ENCODE measurements around the gene ATP10A.
"Not testable (repeated sequence)": the region's sequence is repeated elsewhere in the genome, so short reads cannot be mapped to it uniquely, and the experiment has no call there.

Gene ATP10A

GRCh38 chr15:25770618-25771337 is 92.3 kb downstream of the ATP10A start:
- DNase-seq (ENCODE audit: low read depth) = no peak

GRCh38 chr15:25770031-25770430 is 93.1 kb downstream of the ATP10A start:
- no peak for DNase-seq (ENCODE audit: low read depth)

GRCh38 chr15:25768271-25768670 is 94.9 kb downstream of the ATP10A start:
- DNase-seq (ENCODE audit: low read depth) = no peak

GRCh38 chr15:25767356-25768151 is 95.6 kb downstream of the ATP10A start:
- no peak for DNase-seq (ENCODE audit: low read depth)

- DNase-seq (ENCODE audit: low read depth) = no peak
Measured at GRCh38 chr15:25766417-25766816, 96.7 kb downstream of the ATP10A start.

GRCh38 chr15:25764980-25765735 is 98.0 kb downstream of the ATP10A start:
- no peak for DNase-seq (ENCODE audit: low read depth)

GRCh38 chr15:25763954-25764353 is 99.2 kb downstream of the ATP10A start:
- no peak for DNase-seq (ENCODE audit: low read depth)

- DNase-seq (ENCODE audit: low read depth) = no peak
Measured at GRCh38 chr15:25763331-25763751, 99.8 kb downstream of the ATP10A start.

- DNase-seq (ENCODE audit: low read depth) = no peak
Measured at GRCh38 chr15:25761971-25762662, 101.0 kb downstream of the ATP10A start.

- no peak for DNase-seq (ENCODE audit: low read depth)
Measured at GRCh38 chr15:25759421-25759820, 103.7 kb downstream of the ATP10A start.

- not testable (repeated sequence) for DNase-seq (ENCODE audit: low read depth)
Measured at GRCh38 chr15:25758612-25759011, 104.5 kb downstream of the ATP10A start.

- DNase-seq (ENCODE audit: low read depth) = no peak
Measured at GRCh38 chr15:25743548-25744275, 119.4 kb downstream of the ATP10A start.

- DNase-seq (ENCODE audit: low read depth) = no peak
Measured at GRCh38 chr15:25742776-25743547, 120.2 kb downstream of the ATP10A start.

GRCh38 chr15:25742041-25742730 is 120.9 kb downstream of the ATP10A start:
- DNase-seq (ENCODE audit: low read depth) = no peak

- no peak for DNase-seq (ENCODE audit: low read depth)
Measured at GRCh38 chr15:25741256-25741580, 121.9 kb downstream of the ATP10A start.

GRCh38 chr15:25740383-25741255 is 122.5 kb downstream of the ATP10A start:
- DNase-seq (ENCODE audit: low read depth) = no peak

GRCh38 chr15:25739687-25740121 is 123.4 kb downstream of the ATP10A start:
- DNase-seq (ENCODE audit: low read depth) = no peak

- DNase-seq (ENCODE audit: low read depth) = no peak
Measured at GRCh38 chr15:25738171-25738965, 124.8 kb downstream of the ATP10A start.

Data from HS-5 (cell line).